H9 (cell line): ENCODE measurements around the gene EPB41L4B. TPM values are rescaled to one million over a fixed set of nuclear protein-coding genes. Genes with fewer than 3 reads are reported as not detected.

Experiments used
- DNase-seq: peaks from one replicate; pipeline ENCODE4 v3.0.0-alpha.2; 2017
- H2AFZ ChIP-seq: one replicate; pipeline ENCODE4 v1.6.1; 2013; ENCODE audit warnings: mild to moderate bottlenecking, low read length, control low read depth, moderate library complexity
- H2AK5ac ChIP-seq: 2 replicates; pipeline ENCODE4 v1.6.1; 2013; ENCODE audit warnings: low read length, control low read depth, mixed read lengths; ENCODE audit not compliant: insufficient read length
- H2BK120ac ChIP-seq: one replicate; pipeline ENCODE4 v1.6.1; 2013; ENCODE audit warnings: low read depth, mild to moderate bottlenecking, low read length, control low read depth, inconsistent platforms; ENCODE audit not compliant: poor library complexity, severe bottlenecking
- H2BK12ac ChIP-seq: 2 replicates; pipeline ENCODE4 v1.6.1; 2013; ENCODE audit warnings: low read length, control low read depth, mixed read lengths, low read depth; ENCODE audit not compliant: insufficient read length
- H2BK15ac ChIP-seq: 2 replicates; pipeline ENCODE4 v1.6.1; 2013; ENCODE audit warnings: low read depth, low read length, control low read depth
- H2BK20ac ChIP-seq: one replicate; pipeline ENCODE4 v1.6.1; 2013; ENCODE audit warnings: low read depth, mild to moderate bottlenecking, low read length, control low read depth, inconsistent platforms; ENCODE audit not compliant: poor library complexity, severe bottlenecking
- H2BK5ac ChIP-seq: 2 replicates; pipeline ENCODE4 v1.6.1; 2013; ENCODE audit warnings: low read length, control low read depth, mixed read lengths; ENCODE audit not compliant: insufficient read length
- H3K14ac ChIP-seq: 2 replicates; pipeline ENCODE4 v1.6.1; 2013; ENCODE audit warnings: low read length, control low read depth; ENCODE audit not compliant: insufficient read depth
- H3K18ac ChIP-seq: 2 replicates; pipeline ENCODE4 v1.6.1; 2013; ENCODE audit warnings: low read depth, mild to moderate bottlenecking, mixed read lengths, low read length, control low read depth; ENCODE audit not compliant: insufficient read length
- H3K23ac ChIP-seq: 2 replicates; pipeline ENCODE4 v1.6.1; 2013; ENCODE audit warnings: low read length, control low read depth, mixed read lengths, low read depth; ENCODE audit not compliant: insufficient read length
- H3K23me2 ChIP-seq: 2 replicates; pipeline ENCODE4 v1.6.1; 2013; ENCODE audit warnings: low read depth, mild to moderate bottlenecking, mixed read lengths, low read length, control low read depth; ENCODE audit not compliant: insufficient read length, poor library complexity, severe bottlenecking
- H3K27ac ChIP-seq: 2 replicates; pipeline ENCODE4 v1.5.1; 2013; ENCODE audit warnings: low read length, control low read depth, mixed read lengths, low read depth; ENCODE audit not compliant: insufficient read length
- H3K27me3 ChIP-seq: 2 replicates; pipeline ENCODE4 v1.6.1; 2013; ENCODE audit warnings: low read length, control low read depth, inconsistent platforms; ENCODE audit not compliant: insufficient read depth
- H3K4ac ChIP-seq: 2 replicates; pipeline ENCODE4 v1.6.1; 2013; ENCODE audit warnings: low read depth, mild to moderate bottlenecking, control low read depth, inconsistent platforms, low read length, moderate library complexity
- H3K4me1 ChIP-seq: 2 replicates; pipeline ENCODE4 v1.6.1; 2013; ENCODE audit warnings: low read length, control low read depth, inconsistent platforms; ENCODE audit not compliant: insufficient read depth
- H3K4me2 ChIP-seq: 2 replicates; pipeline ENCODE4 v1.6.1; 2013; ENCODE audit warnings: low read length, control low read depth, mixed read lengths; ENCODE audit not compliant: insufficient read length, insufficient read depth
- H3K56ac ChIP-seq: 2 replicates; pipeline ENCODE4 v1.6.1; 2013; ENCODE audit warnings: low read depth, mild to moderate bottlenecking, mixed read lengths, low read length, control low read depth; ENCODE audit not compliant: insufficient read length
- H3K79me1 ChIP-seq: 2 replicates; pipeline ENCODE4 v1.6.1; 2013; ENCODE audit warnings: low read depth, mild to moderate bottlenecking, moderate library complexity, low read length, control low read depth, inconsistent platforms; ENCODE audit not compliant: insufficient read depth, poor library complexity, severe bottlenecking
- H3K79me2 ChIP-seq: 2 replicates; pipeline ENCODE4 v1.6.1; 2013; ENCODE audit warnings: low read length, control low read depth, inconsistent platforms; ENCODE audit not compliant: insufficient read depth
- H3K9ac ChIP-seq: 2 replicates; pipeline ENCODE4 v1.6.1; 2013; ENCODE audit warnings: low read length, control low read depth, mixed read lengths; ENCODE audit not compliant: insufficient read length; ENCODE audit errors: extremely low read depth
- H3K9me3 ChIP-seq: one replicate; pipeline ENCODE4 v1.6.1; 2013; ENCODE audit warnings: low read depth, low read length, inconsistent platforms; ENCODE audit not compliant: control insufficient read depth
- H3T11ph ChIP-seq: one replicate; pipeline ENCODE4 v1.6.1; 2013; ENCODE audit warnings: mild to moderate bottlenecking, low read length, control low read depth, inconsistent platforms
- H4K20me1 ChIP-seq: one replicate; pipeline ENCODE4 v1.6.1; 2013; ENCODE audit not compliant: control insufficient read depth, insufficient read length, insufficient read depth
- H4K5ac ChIP-seq: 2 replicates; pipeline ENCODE4 v1.6.1; 2013; ENCODE audit warnings: low read depth, mild to moderate bottlenecking, mixed read lengths, low read length, control low read depth; ENCODE audit not compliant: insufficient read length
- H4K8ac ChIP-seq: replicated peaks from 2 replicates; pipeline ENCODE4 v1.6.1; 2013; ENCODE audit warnings: low read length, control low read depth, mixed read lengths, low read depth; ENCODE audit not compliant: insufficient read length
- H4K91ac ChIP-seq: 2 replicates; pipeline ENCODE4 v1.6.1; 2013; ENCODE audit warnings: low read depth, mild to moderate bottlenecking, moderate library complexity, mixed read lengths, low read length, control low read depth; ENCODE audit not compliant: insufficient read length
- H3K27ac Mint-ChIP-seq, 3 experiments: 2 replicates in 2 of 3; 3 replicates in 1 of 3; pipeline ENCODE4 v1.8.0; 2020 to 2021; ENCODE audit warnings: mixed read lengths in 3 of 3, mild to moderate bottlenecking in 1 of 3, moderate library complexity in 1 of 3
- H3K27me3 Mint-ChIP-seq: 2 replicates; pipeline ENCODE4 v1.8.0; 2021; ENCODE audit warnings: low read depth, mild to moderate bottlenecking, moderate library complexity, mixed read lengths
- H3K36me3 Mint-ChIP-seq, 3 experiments: 2 replicates in 2 of 3; 3 replicates in 1 of 3; pipeline ENCODE4 v1.8.0; 2020 to 2021; ENCODE audit warnings: low read depth in 3 of 3, mixed read lengths in 3 of 3; ENCODE audit not compliant: insufficient read depth in 1 of 3
- H3K4me1 Mint-ChIP-seq, 2 experiments: 2 replicates each; pipeline ENCODE4 v1.8.0; 2020; ENCODE audit warnings: mixed read lengths in 2 of 2
- H3K4me3 Mint-ChIP-seq, 2 experiments: 2 replicates in 1 of 2; 3 replicates in 1 of 2; pipeline ENCODE4 v1.8.0; 2020 to 2021; ENCODE audit warnings: mild to moderate bottlenecking in 2 of 2, mixed read lengths in 2 of 2, moderate library complexity in 1 of 2
- H3K9me3 Mint-ChIP-seq, 2 experiments: 2 replicates in 1 of 2; 3 replicates in 1 of 2; pipeline ENCODE4 v1.8.0; 2020; ENCODE audit warnings: mild to moderate bottlenecking in 2 of 2, mixed read lengths in 2 of 2, moderate library complexity in 1 of 2
- WGBS: extraction: QIAGEN DNeasy Blood & Tissue Kit; methylation state at CpG from one replicate; pipeline ENCODE4 v1.1.7; 2013; ENCODE audit warnings: missing lambda C conversion rate, low lambda C conversion rate, mixed read lengths; ENCODE audit not compliant: insufficient read length; ENCODE audit errors: extremely low coverage; 5-methylcytosine and 5-hydroxymethylcytosine counted together
- total RNA-seq: library from RNA; stranded (reverse); gene quantifications from 2 replicates; pipeline ENCODE4 v1.2.1, GENCODE V29; 2021
- TF ChIP-seq, protein P1 (sequence below): fragments of 200-600 bp; sonication (generic); conservative IDR thresholded peaks from 3 replicates; pipeline ENCODE4 v1.8.0; 2021; ENCODE audit warnings: antibody characterized with exemption, mild to moderate bottlenecking

The EPB41L4B gene
- total RNA-seq, 1 experiment from 2014 or later, result 18.9 TPM

DNA sequence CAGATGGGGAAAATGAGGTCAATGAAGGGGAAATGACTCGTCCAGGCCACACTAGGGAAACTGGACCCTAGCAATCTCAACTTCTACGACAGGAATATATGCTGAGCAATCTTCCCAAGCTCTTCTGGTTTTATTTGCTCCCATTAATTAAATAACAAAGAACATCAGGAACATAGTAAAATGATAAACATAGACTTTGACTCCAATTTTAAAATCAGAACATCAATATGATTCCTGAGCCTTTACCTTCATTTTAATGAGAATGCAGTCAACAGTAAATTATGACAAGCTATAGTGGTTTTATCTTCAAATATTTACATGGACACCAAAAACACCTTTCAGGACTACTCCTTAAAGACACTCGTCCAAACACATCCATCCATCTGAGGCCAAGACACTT, 79.7 kb downstream of the EPB41L4B start:
- peaks cover 10 to 33% (median 19%) of the 10 kb centered on the region in 3 experiments; a peak in 6 of 7 replicates for H3K36me3 Mint-ChIP-seq

More for the DNA sequence above, 79.7 kb downstream of the EPB41L4B start:
- H3K27me3 ChIP-seq, result no peaks in the 10 kb centered on the region
- no peaks in the 10 kb centered on the region for H3K79me2 ChIP-seq
- no peak overlapping the region for H2AK5ac ChIP-seq
- no peak overlapping the region for H3K14ac ChIP-seq
- no peaks in the 10 kb centered on the region for H3K79me1 ChIP-seq
- H3K4me3 Mint-ChIP-seq, result no peak overlapping the region
- no CpG with 5 or more reads among the region's 3 CpGs for WGBS
- TF ChIP-seq, protein P1, sequence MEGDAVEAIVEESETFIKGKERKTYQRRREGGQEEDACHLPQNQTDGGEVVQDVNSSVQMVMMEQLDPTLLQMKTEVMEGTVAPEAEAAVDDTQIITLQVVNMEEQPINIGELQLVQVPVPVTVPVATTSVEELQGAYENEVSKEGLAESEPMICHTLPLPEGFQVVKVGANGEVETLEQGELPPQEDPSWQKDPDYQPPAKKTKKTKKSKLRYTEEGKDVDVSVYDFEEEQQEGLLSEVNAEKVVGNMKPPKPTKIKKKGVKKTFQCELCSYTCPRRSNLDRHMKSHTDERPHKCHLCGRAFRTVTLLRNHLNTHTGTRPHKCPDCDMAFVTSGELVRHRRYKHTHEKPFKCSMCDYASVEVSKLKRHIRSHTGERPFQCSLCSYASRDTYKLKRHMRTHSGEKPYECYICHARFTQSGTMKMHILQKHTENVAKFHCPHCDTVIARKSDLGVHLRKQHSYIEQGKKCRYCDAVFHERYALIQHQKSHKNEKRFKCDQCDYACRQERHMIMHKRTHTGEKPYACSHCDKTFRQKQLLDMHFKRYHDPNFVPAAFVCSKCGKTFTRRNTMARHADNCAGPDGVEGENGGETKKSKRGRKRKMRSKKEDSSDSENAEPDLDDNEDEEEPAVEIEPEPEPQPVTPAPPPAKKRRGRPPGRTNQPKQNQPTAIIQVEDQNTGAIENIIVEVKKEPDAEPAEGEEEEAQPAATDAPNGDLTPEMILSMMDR, result no peak
- H4K5ac ChIP-seq, result no peak overlapping the region
- no peak overlapping the region for H2BK12ac ChIP-seq
- DNase-seq, result no peak
- H3T11ph ChIP-seq, result no peak overlapping the region
- H3K4me1 ChIP-seq, result peaks cover 3% of the 10 kb centered on the region; the same call in 1 of the 2 replicates
- H3K27me3 Mint-ChIP-seq, result no peaks in the 10 kb centered on the region; the same call in 1 of the 2 replicates
- H2BK120ac ChIP-seq, result no peak overlapping the region
- no peak overlapping the region for H2BK20ac ChIP-seq
- no peaks in the 10 kb centered on the region for H3K23me2 ChIP-seq
- H2AFZ ChIP-seq, result no peak overlapping the region
- no peaks in the 10 kb centered on the region for H3K9me3 ChIP-seq
- H4K8ac ChIP-seq, result no peak overlapping the region
- H3K56ac ChIP-seq, result no peak overlapping the region
- no peak overlapping the region for H3K4ac ChIP-seq
- H3K4me2 ChIP-seq, result no peak overlapping the region
- no peaks in the 10 kb centered on the region for H4K20me1 ChIP-seq
- no peak overlapping the region for H4K91ac ChIP-seq
- H2BK5ac ChIP-seq, result no peak overlapping the region
- H3K9ac ChIP-seq, result no peak overlapping the region
- H3K4me1 Mint-ChIP-seq, result peaks cover 22 to 25% of the 10 kb centered on the region in 2 experiments
- no peak overlapping the region for H3K18ac ChIP-seq
- no peak overlapping the region for H2BK15ac ChIP-seq
- no peak overlapping the region for H3K23ac ChIP-seq
- no peak overlapping the region for H3K27ac ChIP-seq
- H3K9me3 Mint-ChIP-seq, result no peaks in the 10 kb centered on the region; a peak in 1 of 5 replicates
- H3K27ac Mint-ChIP-seq, result peak overlapping the region in 1 of 3 experiments; percentile 33; a peak in 1 of 7 replicates
